Measurements from ENCODE around the gene NPBWR2.

The NPBWR2 gene

GRCh38 chr20:64083378-64083803, 24.0 kb downstream of the NPBWR2 start:
- peak; percentile 53 for DNase-seq

GRCh38 chr20:64082820-64083377, 24.5 kb downstream of the NPBWR2 start:
- no peak for DNase-seq

GRCh38 chr20:64082126-64082731, 25.1 kb downstream of the NPBWR2 start:
- DNase-seq = no peak

GRCh38 chr20:64081624-64081964, 25.8 kb downstream of the NPBWR2 start:
- DNase-seq = no peak

- no peak for DNase-seq
Measured at GRCh38 chr20:64080813-64081623, 26.3 kb downstream of the NPBWR2 start.

GRCh38 chr20:64080013-64080812, 27.2 kb downstream of the NPBWR2 start, which contains the start of gene OPRL1:
TSS of gene OPRL1 (plus strand) at chr20:64080082. CDS start at chr20:64092721, 12,639 bp downstream.
- DNase-seq = no peak

- peak; percentile 69 for DNase-seq
Measured at GRCh38 chr20:64079273-64080012, 27.9 kb downstream of the NPBWR2 start, which contains the start of gene RGS19. TSS of gene RGS19 (minus strand) at chr20:64079518. CDS start at chr20:64076886, 2,632 bp downstream.

- no peak for DNase-seq
Measured at GRCh38 chr20:64078934-64079272, 28.5 kb downstream of the NPBWR2 start.

- no peak for DNase-seq
Measured at GRCh38 chr20:64077876-64078551, 29.4 kb downstream of the NPBWR2 start.

- no peak for DNase-seq
Measured at GRCh38 chr20:64077541-64077875, 29.9 kb downstream of the NPBWR2 start.

- DNase-seq = no peak
Measured at GRCh38 chr20:64077094-64077493, 30.3 kb downstream of the NPBWR2 start.

GRCh38 chr20:64076061-64076997, 31.0 kb downstream of the NPBWR2 start:
- DNase-seq = no peak

GRCh38 chr20:64075556-64075955, 31.8 kb downstream of the NPBWR2 start:
- no peak for DNase-seq

GRCh38 chr20:64074963-64075362, 32.4 kb downstream of the NPBWR2 start:
- DNase-seq = no peak

- DNase-seq = no peak
Measured at GRCh38 chr20:64074184-64074789, 33.1 kb downstream of the NPBWR2 start.

GRCh38 chr20:64073476-64074183, 33.7 kb downstream of the NPBWR2 start:
- DNase-seq = no peak

- no peak for DNase-seq
Measured at GRCh38 chr20:64072498-64073063, 34.8 kb downstream of the NPBWR2 start.

GRCh38 chr20:64071341-64072332, 35.7 kb downstream of the NPBWR2 start:
- DNase-seq = no peak

Measured in NCI-H2227 treated with DMSO at 0.1 percent for 48 hours (cell line).